Measurements from ENCODE around the gene PLLP. TPM values are rescaled to one million over a fixed set of nuclear protein-coding genes. Genes with fewer than 3 reads are reported as not detected.

Gene PLLP
- total RNA-seq, 4 donors from 2014 or later = 1.7 to 11.4 (median 5.4) TPM

DNA sequence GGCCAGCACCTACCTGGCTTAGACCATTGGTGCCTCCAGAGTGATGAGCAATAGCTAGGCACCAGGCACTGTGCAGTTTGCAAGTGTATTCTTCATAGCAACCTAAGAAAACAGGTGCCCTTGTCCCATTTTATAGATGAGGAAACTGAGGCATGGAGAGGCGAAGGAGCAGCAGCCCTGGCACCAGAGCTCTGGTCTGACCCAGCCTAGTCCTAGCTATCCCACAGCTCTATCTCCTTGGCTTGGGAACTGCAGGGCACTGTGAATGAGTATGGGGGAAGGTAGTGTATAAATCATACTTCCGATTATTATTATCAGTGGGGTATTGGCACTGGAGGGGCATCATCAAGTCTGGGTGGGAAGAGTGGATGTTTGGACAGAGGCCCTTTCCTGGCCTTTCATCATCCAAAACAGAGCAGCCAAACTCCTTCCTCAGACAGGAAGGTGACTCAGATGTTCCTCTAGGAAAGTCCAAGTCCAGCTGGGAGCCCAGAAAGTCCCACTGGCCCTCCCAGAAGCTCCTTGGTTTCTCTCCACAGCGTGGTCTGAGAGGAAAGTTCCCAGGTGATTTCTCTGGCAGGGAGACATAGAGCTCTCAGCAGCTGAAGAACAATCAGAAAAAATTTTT is 32.0 kb upstream of the PLLP start:
- TF ChIP-seq POLR2AphosphoS5 (IDR thresholded peaks at IDR 0.05) = peak; percentile 59
- TF ChIP-seq, protein P1, sequence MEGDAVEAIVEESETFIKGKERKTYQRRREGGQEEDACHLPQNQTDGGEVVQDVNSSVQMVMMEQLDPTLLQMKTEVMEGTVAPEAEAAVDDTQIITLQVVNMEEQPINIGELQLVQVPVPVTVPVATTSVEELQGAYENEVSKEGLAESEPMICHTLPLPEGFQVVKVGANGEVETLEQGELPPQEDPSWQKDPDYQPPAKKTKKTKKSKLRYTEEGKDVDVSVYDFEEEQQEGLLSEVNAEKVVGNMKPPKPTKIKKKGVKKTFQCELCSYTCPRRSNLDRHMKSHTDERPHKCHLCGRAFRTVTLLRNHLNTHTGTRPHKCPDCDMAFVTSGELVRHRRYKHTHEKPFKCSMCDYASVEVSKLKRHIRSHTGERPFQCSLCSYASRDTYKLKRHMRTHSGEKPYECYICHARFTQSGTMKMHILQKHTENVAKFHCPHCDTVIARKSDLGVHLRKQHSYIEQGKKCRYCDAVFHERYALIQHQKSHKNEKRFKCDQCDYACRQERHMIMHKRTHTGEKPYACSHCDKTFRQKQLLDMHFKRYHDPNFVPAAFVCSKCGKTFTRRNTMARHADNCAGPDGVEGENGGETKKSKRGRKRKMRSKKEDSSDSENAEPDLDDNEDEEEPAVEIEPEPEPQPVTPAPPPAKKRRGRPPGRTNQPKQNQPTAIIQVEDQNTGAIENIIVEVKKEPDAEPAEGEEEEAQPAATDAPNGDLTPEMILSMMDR (IDR thresholded peaks at IDR 0.05) = no peak
- no peak for TF ChIP-seq POLR2A (IDR thresholded peaks at IDR 0.05)
- no peak for TF ChIP-seq EP300 (IDR thresholded peaks at IDR 0.05)
- 48% methylated on average over 2 of the region's 3 CpGs for WGBS, 2 donors (ENCODE audit: low coverage in 1 of 2)
- peak; percentile 89 for ATAC-seq
- Histone ChIP-seq H3K27me3 (no peaks in the 10 kb centered on the region), H3K4me3 (no peak overlapping the region), H3K4me1 (peaks cover 0 to 44% (median 21%) of the 10 kb centered on the region in 3 donors), H3K27ac (peak overlapping the region; percentile 45 to 79 (median 70)), H3K9me3 (no peaks in the 10 kb centered on the region), H3K36me3 (no peaks in the 10 kb centered on the region)

DNA sequence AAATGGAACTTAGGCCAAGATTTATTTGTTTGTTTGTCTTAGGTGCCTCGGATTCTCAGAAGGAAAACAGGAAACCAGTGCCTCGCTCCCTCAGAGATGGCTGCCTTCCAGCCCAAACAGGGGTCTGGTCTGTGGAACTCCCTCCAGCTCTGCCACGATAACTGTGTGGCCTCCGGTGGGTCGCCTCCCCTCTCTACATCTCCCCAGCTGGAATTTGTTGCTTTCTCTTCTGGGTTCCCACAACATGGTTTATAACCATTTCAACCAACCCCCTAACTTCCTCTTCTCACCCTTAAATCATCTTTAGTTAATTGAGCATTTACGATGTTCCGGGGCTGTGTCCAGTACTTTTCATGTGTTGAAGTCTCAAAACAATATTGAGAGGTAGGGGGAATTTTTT is 30.9 kb upstream of the PLLP start:
- H3K9me3 ChIP-seq = no peaks in the 10 kb centered on the region
- no peak for ATAC-seq
- no peak overlapping the region for H3K4me3 ChIP-seq
- TF ChIP-seq POLR2A (IDR thresholded peaks at IDR 0.05) = no peak
- TF ChIP-seq EP300 (IDR thresholded peaks at IDR 0.05) = no peak
- TF ChIP-seq, protein P1 (IDR thresholded peaks at IDR 0.05) = no peak
- TF ChIP-seq POLR2AphosphoS5 (IDR thresholded peaks at IDR 0.05) = no peak
- no peaks in the 10 kb centered on the region for H3K36me3 ChIP-seq
- H3K27me3 ChIP-seq = no peaks in the 10 kb centered on the region
- H3K4me1 ChIP-seq = peaks cover 0 to 52% (median 21%) of the 10 kb centered on the region in 3 donors
- no peak overlapping the region for H3K27ac ChIP-seq
- 76 to 80% methylated on average over 5 to 6 of the region's 7 CpGs for WGBS, 2 donors (ENCODE audit: low coverage in 1 of 2)

DNA sequence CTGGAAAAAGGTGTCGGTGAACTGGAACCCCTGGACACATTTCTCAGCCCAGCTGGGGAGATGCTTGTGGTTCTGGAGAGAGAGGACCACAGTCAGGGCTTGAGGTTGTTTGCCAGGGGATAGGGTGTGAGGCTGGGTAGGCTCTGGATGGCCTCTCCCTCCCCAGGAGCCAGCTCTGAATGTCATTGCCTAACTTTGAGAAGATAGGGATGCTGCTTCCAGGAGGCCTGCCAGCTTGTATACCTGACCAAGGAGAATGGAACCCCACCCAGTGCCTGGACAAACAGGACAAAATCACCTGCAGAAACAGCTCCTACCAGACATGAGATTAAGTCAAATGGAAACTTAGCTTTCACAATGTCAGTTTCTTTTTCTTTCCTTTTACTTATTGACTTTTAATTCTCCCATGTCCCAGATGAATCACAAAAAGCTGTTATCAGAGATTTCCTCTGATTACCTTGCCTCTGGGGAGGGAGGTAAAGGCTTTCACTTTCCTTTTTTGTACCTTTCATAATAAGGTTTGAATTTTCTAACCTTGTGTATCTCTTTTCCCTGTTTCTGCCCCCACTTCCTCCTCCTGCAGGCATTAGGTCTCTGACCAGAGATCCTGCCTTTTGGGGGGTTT is 29.8 kb upstream of the PLLP start:
- H3K4me1 ChIP-seq = peaks cover 0 to 53% (median 21%) of the 10 kb centered on the region in 3 donors
- no peaks in the 10 kb centered on the region for H3K27me3 ChIP-seq
- H3K36me3 ChIP-seq = no peaks in the 10 kb centered on the region
- H3K4me3 ChIP-seq = no peak overlapping the region
- H3K9me3 ChIP-seq = no peaks in the 10 kb centered on the region
- ATAC-seq = no peak
- no peak overlapping the region for H3K27ac ChIP-seq
- TF ChIP-seq POLR2AphosphoS5 (IDR thresholded peaks at IDR 0.05) (no peak), EP300 (IDR thresholded peaks at IDR 0.05) (no peak), POLR2A (IDR thresholded peaks at IDR 0.05) (no peak)
- TF ChIP-seq, protein P1 (IDR thresholded peaks at IDR 0.05) = no peak
- WGBS, 2 donors (ENCODE audit: low coverage in 1 of 2) = 50 to 71% methylated on average over 1 of the region's 1 CpG

DNA sequence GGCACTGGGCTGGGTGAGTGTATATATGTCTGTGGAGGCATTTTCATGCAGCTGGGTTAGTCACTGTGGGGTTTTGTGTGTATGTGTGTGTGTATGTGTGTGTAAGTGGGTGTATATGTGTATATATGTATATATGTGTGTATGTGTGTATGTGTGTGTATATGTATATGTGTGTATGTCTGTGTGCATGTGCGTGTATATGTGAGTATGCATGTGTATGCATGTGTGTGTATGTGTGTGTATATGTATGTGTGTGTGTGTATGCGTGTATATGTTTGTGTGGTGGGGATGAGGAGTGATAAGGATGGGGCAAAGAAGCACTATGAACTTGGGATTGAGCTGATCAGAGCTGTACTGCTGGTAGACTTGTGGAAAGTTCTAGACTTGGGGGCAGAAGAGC is 29.0 kb upstream of the PLLP start:
- H3K9me3 ChIP-seq = no peaks in the 10 kb centered on the region
- H3K36me3 ChIP-seq = no peaks in the 10 kb centered on the region
- H3K4me3 ChIP-seq = no peak overlapping the region
- TF ChIP-seq, protein P1 (IDR thresholded peaks at IDR 0.05) = no peak
- TF ChIP-seq POLR2AphosphoS5 (IDR thresholded peaks at IDR 0.05) = no peak
- no peak for TF ChIP-seq POLR2A (IDR thresholded peaks at IDR 0.05)
- TF ChIP-seq EP300 (IDR thresholded peaks at IDR 0.05) = no peak
- no peak for ATAC-seq
- WGBS, 2 donors (ENCODE audit: low coverage in 1 of 2) = 91 to 92% methylated on average over 2 of the region's 2 CpGs
- H3K27ac ChIP-seq = no peak overlapping the region
- peaks cover 0 to 53% (median 21%) of the 10 kb centered on the region in 3 donors for H3K4me1 ChIP-seq
- no peaks in the 10 kb centered on the region for H3K27me3 ChIP-seq

DNA sequence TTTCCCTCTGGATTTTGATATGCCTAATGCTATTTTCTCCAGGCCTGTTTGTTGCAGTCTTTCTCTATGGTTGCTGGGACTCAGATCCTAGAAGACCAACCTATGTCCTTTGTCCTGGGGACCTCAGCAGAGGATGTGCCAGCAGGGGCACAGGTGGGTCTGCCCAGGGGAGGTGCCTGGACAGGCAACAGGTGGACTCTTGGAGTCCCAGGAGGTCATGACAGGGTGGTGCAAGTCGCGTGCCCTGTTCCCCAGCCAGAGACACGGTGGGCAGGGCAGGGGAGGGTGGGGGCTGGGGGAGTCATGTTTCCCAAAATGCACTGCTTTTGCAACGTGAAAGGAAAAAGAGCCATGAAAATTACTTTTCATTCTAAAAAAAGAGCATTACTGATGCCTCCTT is 26.3 kb upstream of the PLLP start:
- Histone ChIP-seq H3K4me3 (no peak overlapping the region), H3K9me3 (no peaks in the 10 kb centered on the region), H3K4me1 (peaks cover 0 to 34% (median 0%) of the 10 kb centered on the region in 3 donors), H3K27me3 (no peaks in the 10 kb centered on the region), H3K36me3 (no peaks in the 10 kb centered on the region), H3K27ac (no peak overlapping the region)
- no peak for TF ChIP-seq EP300 (IDR thresholded peaks at IDR 0.05)
- TF ChIP-seq POLR2A (IDR thresholded peaks at IDR 0.05) = no peak
- TF ChIP-seq POLR2AphosphoS5 (IDR thresholded peaks at IDR 0.05) = no peak
- TF ChIP-seq, protein P1 (IDR thresholded peaks at IDR 0.05) = no peak
- 10 to 29% methylated on average over 1 to 2 of the region's 4 CpGs for WGBS, 2 donors (ENCODE audit: low coverage in 1 of 2)
- no peak for ATAC-seq
